Mesothelial cell of epicardium (in vitro differentiated cells): ENCODE measurements around the gene EXOSC10. TPM values are rescaled to one million over a fixed set of nuclear protein-coding genes. Genes with fewer than 3 reads are reported as not detected.

Experiments
- DNase-seq, 2 experiments: peaks; one replicate each; pipeline ENCODE4 v3.0.0; 2021; ENCODE audit warnings: low spot score in 2 of 2; ENCODE audit not compliant: unreplicated experiment in 2 of 2
- H3K27ac Mint-ChIP-seq: 2 replicates; pipeline ENCODE4 v1.8.0; 2021; ENCODE audit warnings: mixed read lengths
- H3K27me3 Mint-ChIP-seq: 2 replicates; pipeline ENCODE4 v1.8.0; 2021; ENCODE audit warnings: low read depth, mixed read lengths
- H3K36me3 Mint-ChIP-seq: 2 replicates; pipeline ENCODE4 v1.8.0; 2021; ENCODE audit warnings: mixed read lengths
- H3K4me1 Mint-ChIP-seq: 2 replicates; pipeline ENCODE4 v1.8.0; 2021; ENCODE audit warnings: mixed read lengths
- H3K4me3 Mint-ChIP-seq: 2 replicates; pipeline ENCODE4 v1.8.0; 2021; ENCODE audit warnings: mild to moderate bottlenecking, moderate library complexity, mixed read lengths
- H3K9me3 Mint-ChIP-seq: 2 replicates; pipeline ENCODE4 v1.8.0; 2021; ENCODE audit warnings: mixed read lengths
- total RNA-seq: library from RNA; stranded (reverse); gene quantifications from 3 replicates; pipeline ENCODE4 v1.2.1, GENCODE V29; 2021
- TF ChIP-seq, protein P1 (sequence below): fragments of 200-600 bp; sonication (generic); IDR thresholded peaks from one replicate; pipeline ENCODE4 v1.5.0; 2021; ENCODE audit warnings: antibody characterized with exemption; ENCODE audit not compliant: unreplicated experiment

The EXOSC10 gene
- total RNA-seq, 1 donor from 2014 or later = 76.9 TPM

DNA sequence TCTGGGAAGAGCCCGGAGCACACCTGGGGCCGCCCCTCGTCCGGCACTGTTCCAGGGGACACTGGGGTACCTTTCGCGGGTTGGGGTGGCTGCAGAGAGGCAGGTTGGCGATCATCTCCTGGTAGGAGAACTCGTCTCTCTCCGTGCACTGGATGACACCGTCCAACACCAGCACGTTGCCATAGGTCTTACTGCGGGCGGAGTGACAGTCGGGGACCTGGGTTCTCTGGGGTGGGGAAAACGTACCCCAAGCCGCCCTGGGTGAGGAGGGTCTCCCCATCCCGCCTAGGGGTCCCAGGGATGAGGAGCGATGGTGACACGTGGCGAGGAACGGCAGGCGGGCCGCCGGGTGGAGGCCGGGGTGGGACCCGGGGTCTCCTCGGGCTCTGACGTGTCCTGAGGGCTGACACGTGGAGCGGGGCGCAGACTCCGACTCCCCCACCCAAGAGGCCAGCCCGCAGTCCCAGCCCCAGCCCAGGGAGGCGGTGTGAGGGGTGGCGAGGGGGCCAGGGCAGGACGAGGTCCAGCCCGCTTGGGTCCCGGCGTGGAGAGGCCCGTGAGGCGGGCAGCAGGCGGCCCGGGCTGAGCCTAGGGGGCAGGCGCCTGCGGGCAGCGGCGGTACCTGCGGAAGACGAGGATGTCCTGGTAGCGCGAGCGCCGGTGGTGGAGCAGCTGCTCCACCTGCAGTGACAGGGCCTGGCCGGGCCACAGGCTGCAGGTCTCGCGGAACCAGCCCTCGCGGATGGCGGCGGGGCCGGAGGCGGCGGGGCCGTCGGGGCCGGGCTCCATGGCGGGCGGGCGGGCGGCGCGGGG lies 40.3 kb downstream of the EXOSC10 start:
- H3K36me3 Mint-ChIP-seq = peaks cover 3% of the 10 kb centered on the region
- H3K9me3 Mint-ChIP-seq = no peaks in the 10 kb centered on the region
- TF ChIP-seq, protein P1, sequence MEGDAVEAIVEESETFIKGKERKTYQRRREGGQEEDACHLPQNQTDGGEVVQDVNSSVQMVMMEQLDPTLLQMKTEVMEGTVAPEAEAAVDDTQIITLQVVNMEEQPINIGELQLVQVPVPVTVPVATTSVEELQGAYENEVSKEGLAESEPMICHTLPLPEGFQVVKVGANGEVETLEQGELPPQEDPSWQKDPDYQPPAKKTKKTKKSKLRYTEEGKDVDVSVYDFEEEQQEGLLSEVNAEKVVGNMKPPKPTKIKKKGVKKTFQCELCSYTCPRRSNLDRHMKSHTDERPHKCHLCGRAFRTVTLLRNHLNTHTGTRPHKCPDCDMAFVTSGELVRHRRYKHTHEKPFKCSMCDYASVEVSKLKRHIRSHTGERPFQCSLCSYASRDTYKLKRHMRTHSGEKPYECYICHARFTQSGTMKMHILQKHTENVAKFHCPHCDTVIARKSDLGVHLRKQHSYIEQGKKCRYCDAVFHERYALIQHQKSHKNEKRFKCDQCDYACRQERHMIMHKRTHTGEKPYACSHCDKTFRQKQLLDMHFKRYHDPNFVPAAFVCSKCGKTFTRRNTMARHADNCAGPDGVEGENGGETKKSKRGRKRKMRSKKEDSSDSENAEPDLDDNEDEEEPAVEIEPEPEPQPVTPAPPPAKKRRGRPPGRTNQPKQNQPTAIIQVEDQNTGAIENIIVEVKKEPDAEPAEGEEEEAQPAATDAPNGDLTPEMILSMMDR = no peak
- DNase-seq = peak in 1 of 2 experiments; percentile 48
- peak overlapping the region; percentile 85 for H3K27ac Mint-ChIP-seq
- no peaks in the 10 kb centered on the region for H3K27me3 Mint-ChIP-seq
- peak overlapping the region; percentile 93 for H3K4me3 Mint-ChIP-seq
- peaks cover 16% of the 10 kb centered on the region for H3K4me1 Mint-ChIP-seq

DNA sequence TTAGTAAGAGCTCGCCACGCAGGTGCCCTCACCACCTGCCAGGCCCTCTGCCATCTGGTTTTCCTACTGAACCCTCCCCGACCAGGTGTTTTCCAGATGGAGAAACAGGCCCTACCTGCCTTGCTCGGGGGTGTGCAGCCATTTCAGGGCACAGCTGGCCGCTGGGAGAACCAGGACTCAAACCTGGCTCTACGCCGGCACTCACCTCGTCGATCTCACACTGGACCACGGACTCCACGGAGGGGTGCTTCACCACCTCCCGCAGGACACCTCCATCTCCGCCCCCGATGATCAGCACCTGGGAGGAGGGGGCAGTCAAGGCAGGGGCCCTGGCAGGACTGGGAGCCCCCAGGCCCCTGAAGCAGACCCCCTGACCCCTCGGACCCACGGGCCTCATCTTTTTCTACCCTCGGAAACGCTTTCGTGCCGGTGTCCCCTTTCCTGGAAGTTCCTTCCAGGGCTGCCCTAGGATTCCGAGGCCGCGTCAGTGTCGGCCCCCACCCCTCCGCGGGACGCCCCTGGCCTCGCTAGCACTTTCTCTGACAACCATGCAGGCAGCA lies 41.0 kb downstream of the EXOSC10 start:
- Mint-ChIP-seq H3K36me3 (peaks cover 4% of the 10 kb centered on the region), H3K9me3 (no peaks in the 10 kb centered on the region), H3K27ac (peak overlapping the region; percentile 85), H3K4me1 (peaks cover 16% of the 10 kb centered on the region), H3K4me3 (peak overlapping the region; percentile 93), H3K27me3 (no peaks in the 10 kb centered on the region)
- no peak for DNase-seq
- TF ChIP-seq, protein P1 = no peak

DNA sequence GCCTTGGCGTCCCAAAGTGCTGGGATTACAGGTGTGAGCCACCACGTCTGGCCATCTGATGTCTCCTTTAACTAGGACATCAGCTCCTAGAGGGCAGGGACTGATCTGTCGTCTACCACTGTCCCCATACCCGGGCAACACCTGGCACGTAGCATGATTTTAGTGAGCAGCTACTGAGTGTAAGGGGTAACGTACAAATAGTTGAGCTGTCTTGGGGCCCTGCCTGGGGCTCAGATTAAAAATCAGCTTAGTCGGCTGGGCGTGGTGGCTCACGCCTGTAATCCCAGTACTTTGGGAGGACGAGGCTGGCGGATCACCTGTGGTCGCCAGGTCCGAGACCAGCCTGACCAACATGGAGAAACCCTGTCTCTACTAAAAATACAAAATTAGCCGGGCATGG lies 41.6 kb downstream of the EXOSC10 start:
- H3K36me3 Mint-ChIP-seq = peaks cover 4% of the 10 kb centered on the region
- H3K27ac Mint-ChIP-seq = no peak overlapping the region
- H3K9me3 Mint-ChIP-seq = no peaks in the 10 kb centered on the region
- TF ChIP-seq, protein P1 = no peak
- DNase-seq = no peak
- peak overlapping the region; percentile 93 for H3K4me3 Mint-ChIP-seq
- H3K4me1 Mint-ChIP-seq = peaks cover 16% of the 10 kb centered on the region
- H3K27me3 Mint-ChIP-seq = no peaks in the 10 kb centered on the region

DNA sequence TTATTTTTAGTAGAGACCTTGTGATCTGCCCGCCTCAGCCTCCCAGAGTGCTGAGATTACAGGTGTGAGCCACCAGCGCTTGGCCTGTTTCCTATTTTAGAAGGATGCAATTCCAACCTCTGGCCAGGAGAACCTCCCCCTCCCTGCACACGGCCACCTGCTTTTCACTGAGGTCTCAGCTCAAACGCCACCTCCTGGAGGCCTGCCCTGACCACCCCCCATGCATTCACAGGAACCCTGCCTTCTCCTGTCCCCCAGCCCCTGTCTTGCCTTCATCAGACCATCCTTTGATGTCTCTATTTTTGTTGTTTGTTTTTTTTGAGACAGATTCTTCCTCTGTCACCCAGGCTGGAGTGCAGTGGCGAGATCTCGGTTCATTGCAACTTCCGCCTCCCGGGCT lies 42.2 kb downstream of the EXOSC10 start:
- H3K4me1 Mint-ChIP-seq = peaks cover 16% of the 10 kb centered on the region
- DNase-seq = no peak
- H3K27me3 Mint-ChIP-seq = no peaks in the 10 kb centered on the region
- no peaks in the 10 kb centered on the region for H3K9me3 Mint-ChIP-seq
- TF ChIP-seq, protein P1 = no peak
- peak overlapping the region; percentile 28 for H3K4me3 Mint-ChIP-seq
- H3K27ac Mint-ChIP-seq = no peak overlapping the region
- peaks cover 3% of the 10 kb centered on the region for H3K36me3 Mint-ChIP-seq

DNA sequence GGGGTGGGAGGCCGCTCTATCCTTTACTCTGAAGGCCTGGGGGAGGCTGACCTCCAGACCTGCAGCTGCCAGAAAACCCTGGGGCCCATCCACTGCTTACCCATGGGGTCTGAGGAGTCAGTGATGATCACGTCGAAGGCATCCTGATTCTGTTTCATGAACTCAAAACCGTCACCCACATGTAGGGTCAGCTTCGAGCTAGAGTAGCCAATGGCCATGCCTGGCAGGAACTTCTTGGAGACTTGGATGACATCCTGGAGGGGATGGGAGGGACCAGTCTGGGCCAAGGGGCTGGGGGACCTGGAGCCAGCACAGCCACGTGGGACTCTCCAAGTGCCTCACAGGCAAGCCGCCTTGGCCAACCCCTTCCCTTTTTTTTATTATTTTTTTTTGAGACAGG lies 43.2 kb downstream of the EXOSC10 start:
- peaks cover 6% of the 10 kb centered on the region for H3K27me3 Mint-ChIP-seq
- no peak for DNase-seq
- H3K36me3 Mint-ChIP-seq = peaks cover 3% of the 10 kb centered on the region
- TF ChIP-seq, protein P1 = no peak
- no peaks in the 10 kb centered on the region for H3K9me3 Mint-ChIP-seq
- H3K4me1 Mint-ChIP-seq = peaks cover 16% of the 10 kb centered on the region
- H3K4me3 Mint-ChIP-seq = no peak overlapping the region
- no peak overlapping the region for H3K27ac Mint-ChIP-seq
